ENCODE measurements around the gene EIF4B. TPM values are rescaled to one million over a fixed set of nuclear protein-coding genes. Genes with fewer than 3 reads are reported as not detected.

Gene EIF4B
- total and polyA plus RNA-seq, 9 donors, result 316 to 1,452 (median 882) TPM

DNA sequence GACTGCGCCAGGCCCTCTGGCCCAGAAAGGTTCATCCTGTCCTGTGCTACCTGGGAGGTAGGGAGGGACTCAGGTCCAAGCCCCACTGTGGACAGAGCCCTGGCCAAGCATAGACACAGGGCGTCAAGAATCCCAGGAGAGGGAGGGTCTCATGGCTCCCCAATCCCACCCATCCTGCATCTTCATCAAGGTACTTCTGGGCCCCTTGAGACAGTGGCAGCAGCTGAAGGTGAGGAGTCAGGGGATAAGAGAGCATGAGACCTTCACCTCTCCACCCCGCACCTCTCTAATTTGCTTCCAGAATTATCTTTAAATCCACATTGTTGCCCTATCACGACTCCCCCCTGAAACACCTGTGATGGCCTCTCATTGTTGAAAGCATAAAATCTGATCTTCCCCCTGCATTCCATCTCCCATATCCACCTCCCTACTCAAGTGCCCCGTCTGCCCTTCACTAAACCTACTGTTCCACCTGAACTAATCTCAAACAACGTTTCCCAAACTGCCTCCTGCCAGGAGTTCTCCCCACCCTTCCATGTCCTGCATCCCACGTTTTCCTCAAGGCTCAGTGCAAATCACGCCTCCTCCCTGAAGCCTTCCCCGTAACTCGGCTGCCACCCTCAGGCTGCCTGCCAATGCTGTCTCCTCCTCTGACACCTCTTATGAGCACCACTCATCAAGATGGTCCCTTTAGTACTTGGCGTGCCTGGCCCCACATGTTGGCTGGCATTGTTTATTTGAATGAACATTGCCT is 30.3 kb upstream of the EIF4B start:
- H3K36me3 ChIP-seq, result no peaks in the 10 kb centered on the region
- H3K27me3 ChIP-seq, result no peaks in the 10 kb centered on the region
- TF ChIP-seq EP300 (IDR thresholded peaks at IDR 0.05) (no peak), POLR2A (IDR thresholded peaks at IDR 0.05) (no peak), CTCF (IDR thresholded peaks at IDR 0.05) (no peak)
- no peak overlapping the region for H3K27ac ChIP-seq
- WGBS, 3 donors, result 68 to 72% (median 71%) methylated on average over 11 of the region's 11 CpGs
- no peak overlapping the region for H3K4me3 ChIP-seq
- no peak for DNase-seq
- intact Hi-C loops (cut with DNase I), result loop anchor here in 3 of 4 donors (5.0 kb wide), 2 partner anchors 89 to 819 kb away; no protein-coding TSS in a partner anchor
- H3K9me3 ChIP-seq, result no peaks in the 10 kb centered on the region
- peaks cover 6% of the 10 kb centered on the region for H3K4me1 ChIP-seq (ENCODE audit: insufficient read depth)

DNA sequence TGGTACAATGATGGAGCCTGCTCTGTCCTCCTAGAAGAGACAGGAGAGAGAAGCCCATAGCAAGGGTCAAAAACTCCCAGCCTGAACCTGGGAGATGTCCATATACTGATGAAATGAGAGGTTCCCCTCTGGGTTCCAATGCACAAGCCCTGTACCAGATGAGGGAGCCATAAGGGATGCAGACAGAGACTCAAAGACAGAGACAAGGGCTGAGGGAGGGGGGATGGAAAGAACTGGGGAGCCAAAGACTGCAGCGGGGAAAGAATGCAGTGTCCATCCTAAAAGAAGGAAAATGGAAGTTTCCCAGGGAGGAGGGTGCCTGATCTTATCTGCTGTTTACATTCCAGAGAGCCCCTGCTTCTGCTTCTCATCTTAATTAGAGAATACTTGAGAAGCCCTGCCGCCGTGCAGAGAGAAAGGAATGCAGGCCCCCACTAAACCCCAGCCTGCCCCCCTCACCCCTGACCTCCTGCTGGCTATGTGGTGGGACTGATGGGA is 29.6 kb upstream of the EIF4B start:
- Histone ChIP-seq H3K4me3 (no peak overlapping the region), H3K27ac (no peak overlapping the region), H3K9me3 (no peaks in the 10 kb centered on the region), H3K27me3 (no peaks in the 10 kb centered on the region), H3K36me3 (no peaks in the 10 kb centered on the region), H3K4me1 (ENCODE audit: insufficient read depth) (peaks cover 6% of the 10 kb centered on the region)
- 1 to 11% (median 6%) methylated on average over 3 of the region's 3 CpGs for WGBS, 3 donors
- no peak for DNase-seq
- no peak for TF ChIP-seq CTCF (IDR thresholded peaks at IDR 0.05)
- TF ChIP-seq EP300 (IDR thresholded peaks at IDR 0.05), result no peak
- intact Hi-C loops (cut with DNase I), result loop anchor here in 3 of 4 donors (5.0 kb wide), 2 partner anchors 89 to 819 kb away; no protein-coding TSS in a partner anchor

DNA sequence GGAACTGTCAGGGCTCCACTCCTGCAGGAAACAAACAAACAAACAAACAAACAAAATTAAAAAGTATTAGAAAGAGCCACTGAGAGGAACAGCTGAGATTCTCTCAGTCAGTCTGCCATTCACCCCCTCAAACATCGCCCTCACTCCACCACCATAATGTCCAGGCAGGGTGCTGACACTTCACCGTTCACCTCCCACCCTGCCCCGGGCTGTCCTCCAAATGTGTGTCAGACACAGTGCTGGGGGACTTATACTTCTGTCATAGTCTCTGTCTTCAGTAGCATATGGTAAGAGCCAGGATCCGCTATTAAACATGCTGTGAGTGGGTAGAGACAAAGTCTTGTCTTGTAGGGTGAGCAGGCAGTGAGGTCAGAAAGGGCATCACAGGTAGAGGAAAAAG is 29.1 kb upstream of the EIF4B start:
- H3K27me3 ChIP-seq, result no peaks in the 10 kb centered on the region
- no peaks in the 10 kb centered on the region for H3K36me3 ChIP-seq
- H3K4me3 ChIP-seq, result no peak overlapping the region
- H3K27ac ChIP-seq, result no peak overlapping the region
- no peak for DNase-seq
- no peaks in the 10 kb centered on the region for H3K9me3 ChIP-seq
- WGBS, 3 donors, result 42 to 49% (median 45%) methylated on average over 4 of the region's 4 CpGs
- H3K4me1 ChIP-seq (ENCODE audit: insufficient read depth), result peaks cover 6% of the 10 kb centered on the region
- TF ChIP-seq EP300 (IDR thresholded peaks at IDR 0.05), result no peak
- TF ChIP-seq POLR2A (IDR thresholded peaks at IDR 0.05), result no peak
- TF ChIP-seq CTCF (IDR thresholded peaks at IDR 0.05), result no peak
- intact Hi-C loops (cut with DNase I), result loop anchor here in 3 of 4 donors (5.0 kb wide), 2 partner anchors 90 to 820 kb away; no protein-coding TSS in a partner anchor

DNA sequence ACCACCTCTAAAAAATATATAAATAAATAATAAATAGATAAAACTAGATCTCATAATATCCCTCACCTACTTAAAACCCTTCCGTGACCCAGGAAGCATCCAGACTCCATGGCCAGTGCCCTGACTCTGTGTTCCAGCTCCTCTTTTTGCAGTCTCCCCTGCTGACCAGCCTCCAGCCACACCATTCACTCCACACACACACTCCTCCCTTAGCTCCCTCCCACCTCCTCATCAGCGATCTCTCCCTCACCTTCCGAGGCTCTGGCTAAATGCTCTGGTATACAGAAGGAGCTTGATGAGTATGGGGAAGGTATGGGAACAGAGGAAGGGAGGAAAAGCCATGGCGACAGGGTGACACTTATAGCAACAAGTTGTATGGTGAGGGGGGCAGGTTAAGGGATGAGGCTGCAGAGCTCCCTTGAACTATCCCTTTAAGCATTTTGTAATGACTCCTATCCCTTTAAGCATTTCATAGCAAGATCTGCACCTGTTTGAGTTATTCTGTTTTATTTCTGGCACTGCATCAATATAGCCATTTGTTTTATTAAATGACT is 26.1 kb upstream of the EIF4B start:
- WGBS, 3 donors, result 23 to 26% (median 25%) methylated on average over 4 of the region's 4 CpGs
- no peaks in the 10 kb centered on the region for H3K27me3 ChIP-seq
- TF ChIP-seq CTCF (IDR thresholded peaks at IDR 0.05) (no peak), EP300 (IDR thresholded peaks at IDR 0.05) (no peak), POLR2A (IDR thresholded peaks at IDR 0.05) (no peak)
- H3K36me3 ChIP-seq, result no peaks in the 10 kb centered on the region
- intact Hi-C loops (cut with DNase I), result loop anchor here in 3 of 4 donors (2.0 to 10.0 kb wide), 2 partner anchors 95 to 825 kb away; no protein-coding TSS in a partner anchor
- H3K9me3 ChIP-seq, result no peaks in the 10 kb centered on the region
- H3K4me1 ChIP-seq (ENCODE audit: insufficient read depth), result peaks cover 3% of the 10 kb centered on the region
- H3K27ac ChIP-seq, result no peak overlapping the region
- H3K4me3 ChIP-seq, result no peak overlapping the region
- no peak for DNase-seq
